HG03159 (cell line): Measurements from ENCODE around the gene CFB.
A peak's percentile ranks its signal among the peaks of the same experiment; 100 is the strongest.
"Not testable (repeated sequence)": the region's sequence is repeated elsewhere in the genome, so short reads cannot be mapped to it uniquely, and the experiment has no call there.

Experiments
- ATAC-seq: cut with Tn5 transposase; IDR thresholded peaks from one replicate; pipeline ENCODE4 v1.9.1; 2021; ENCODE audit warnings: mild to moderate bottlenecking, moderate library complexity; ENCODE audit not compliant: unreplicated experiment

CFB gene

GRCh38 chr6:31969712-31970603, 24.1 kb downstream of the CFB start:
- no peak for ATAC-seq

GRCh38 chr6:31970604-31971271, 24.8 kb downstream of the CFB start:
- no peak for ATAC-seq

DNA sequence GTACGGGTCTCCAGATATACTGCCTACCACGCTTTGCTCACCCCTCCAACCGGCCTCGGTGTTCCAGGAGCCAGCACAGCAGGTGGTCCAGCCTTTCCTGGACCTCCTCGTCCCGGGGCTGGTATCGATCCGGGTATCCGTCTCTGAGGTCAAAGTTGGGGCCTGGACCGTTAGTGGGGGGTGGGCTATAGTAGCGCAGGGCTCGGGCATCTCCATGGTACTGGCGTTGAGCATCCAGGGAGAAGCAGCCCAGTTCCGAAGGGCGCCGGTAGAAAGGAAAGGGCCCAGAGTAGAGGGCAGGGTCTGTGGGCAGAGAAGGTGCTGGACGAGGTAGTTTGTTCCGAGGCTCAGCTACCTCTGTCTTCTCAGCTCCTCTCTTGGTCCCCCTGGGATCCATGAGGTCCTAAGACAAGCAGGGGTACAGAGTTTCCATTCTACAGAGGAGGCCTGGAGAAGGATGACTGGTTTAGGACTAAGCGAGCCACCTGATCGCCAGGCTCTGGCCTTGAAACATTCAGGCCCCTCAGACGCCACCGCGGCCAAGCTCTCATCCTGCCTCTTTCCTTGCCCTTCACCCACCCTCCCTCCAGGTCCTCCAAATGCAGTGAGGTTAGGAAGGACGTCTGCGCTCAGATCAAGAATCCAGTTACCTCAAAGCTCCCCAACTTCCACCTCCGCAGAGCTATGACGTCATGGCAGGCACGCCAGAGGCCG, 25.5 kb downstream of the CFB start:
- no peak for ATAC-seq

DNA sequence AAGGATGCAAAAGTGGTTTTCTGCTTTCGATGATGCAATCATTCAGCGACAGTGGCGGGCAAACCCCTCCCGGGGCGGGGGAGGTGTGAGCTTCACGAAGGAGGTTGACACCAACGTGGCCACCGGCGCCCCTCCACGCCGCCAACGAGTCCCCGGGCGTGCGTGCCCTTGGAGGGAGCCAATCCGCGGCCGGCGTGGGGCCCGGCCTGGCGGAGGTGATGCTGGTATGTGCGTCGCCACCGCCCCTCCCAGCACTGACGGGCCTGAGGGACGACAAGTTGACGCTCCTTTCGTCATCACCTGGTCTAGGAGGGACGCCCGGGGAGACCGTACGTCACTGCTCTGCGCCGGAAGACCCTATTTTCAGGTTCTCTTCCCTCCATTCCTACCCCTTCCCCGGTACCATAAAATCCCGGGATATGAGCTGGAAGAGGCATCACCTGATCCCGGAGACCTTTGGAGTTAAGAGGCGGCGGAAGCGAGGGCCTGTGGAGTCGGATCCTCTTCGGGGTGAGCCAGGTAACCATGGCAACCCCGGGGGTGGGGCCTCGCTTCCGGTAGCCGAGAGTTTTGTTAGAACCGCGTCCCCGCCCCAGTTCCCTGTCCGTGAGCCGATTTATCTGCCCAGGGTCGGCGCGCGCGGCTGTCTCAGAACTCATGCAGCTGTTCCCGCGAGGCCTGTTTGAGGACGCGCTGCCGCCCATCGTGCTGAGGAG, 26.3 kb downstream of the CFB start, which contains the start of gene DXO:
Gene DXO, minus strand, starts transcription at position 146 of the 716 bp plus-strand sequence. CDS start 463 bp downstream, outside the sequence.
- peak; percentile 82 for ATAC-seq

- no peak for ATAC-seq
Measured at GRCh38 chr6:31972709-31973350, 26.9 kb downstream of the CFB start.

- not testable (repeated sequence) for ATAC-seq
Measured at GRCh38 chr6:31976065-31976464, 30.2 kb downstream of the CFB start.

DNA sequence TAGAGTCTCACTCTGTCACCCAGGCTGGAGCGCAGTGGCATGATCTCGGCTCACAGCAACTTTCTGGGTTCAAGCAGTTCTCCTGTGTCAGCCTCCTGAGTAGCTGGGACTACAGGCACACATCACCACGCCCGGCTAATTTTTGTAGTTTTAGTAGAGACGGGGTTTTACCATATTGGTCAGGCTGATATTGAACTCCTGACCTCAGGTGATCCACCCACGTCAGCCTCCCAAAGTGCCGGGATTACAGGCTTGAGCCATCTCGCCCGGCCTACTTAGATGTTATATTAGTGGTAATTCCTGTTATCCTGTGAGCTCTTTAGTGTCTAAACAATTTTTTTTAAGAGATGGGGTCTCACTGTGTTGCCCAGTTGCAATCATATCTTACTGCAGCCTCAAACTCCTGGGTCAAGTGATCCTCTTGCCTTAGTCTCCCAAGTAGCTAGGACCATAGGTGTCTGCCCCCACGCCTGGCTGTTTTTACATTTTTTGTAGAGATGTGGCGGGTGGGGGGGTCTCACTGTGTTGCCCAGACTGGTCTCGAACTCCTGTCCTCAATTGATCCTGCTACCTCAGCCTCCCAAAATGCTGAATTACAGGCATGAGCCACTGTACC, 32.0 kb downstream of the CFB start:
- ATAC-seq, result no peak

DNA sequence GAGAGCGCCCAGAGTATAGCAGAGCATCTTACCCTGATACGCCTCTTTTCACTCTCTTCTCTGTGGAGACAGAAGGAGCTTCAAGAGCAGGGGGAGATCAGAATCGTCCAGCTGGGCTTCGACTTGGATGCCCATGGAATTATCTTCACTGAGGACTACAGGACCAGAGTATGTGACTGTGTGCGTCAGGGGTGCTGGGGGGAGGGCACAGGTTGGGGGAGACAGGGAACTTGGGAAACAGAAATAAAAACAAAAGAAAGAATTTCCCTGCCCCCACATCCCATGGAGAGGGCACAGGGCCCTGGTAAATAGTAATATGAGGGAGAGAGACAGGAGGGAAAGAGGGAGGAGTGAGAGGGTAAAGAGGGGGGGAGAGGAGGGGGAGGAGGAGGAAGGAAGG, 32.9 kb downstream of the CFB start:
- no peak for ATAC-seq

DNA sequence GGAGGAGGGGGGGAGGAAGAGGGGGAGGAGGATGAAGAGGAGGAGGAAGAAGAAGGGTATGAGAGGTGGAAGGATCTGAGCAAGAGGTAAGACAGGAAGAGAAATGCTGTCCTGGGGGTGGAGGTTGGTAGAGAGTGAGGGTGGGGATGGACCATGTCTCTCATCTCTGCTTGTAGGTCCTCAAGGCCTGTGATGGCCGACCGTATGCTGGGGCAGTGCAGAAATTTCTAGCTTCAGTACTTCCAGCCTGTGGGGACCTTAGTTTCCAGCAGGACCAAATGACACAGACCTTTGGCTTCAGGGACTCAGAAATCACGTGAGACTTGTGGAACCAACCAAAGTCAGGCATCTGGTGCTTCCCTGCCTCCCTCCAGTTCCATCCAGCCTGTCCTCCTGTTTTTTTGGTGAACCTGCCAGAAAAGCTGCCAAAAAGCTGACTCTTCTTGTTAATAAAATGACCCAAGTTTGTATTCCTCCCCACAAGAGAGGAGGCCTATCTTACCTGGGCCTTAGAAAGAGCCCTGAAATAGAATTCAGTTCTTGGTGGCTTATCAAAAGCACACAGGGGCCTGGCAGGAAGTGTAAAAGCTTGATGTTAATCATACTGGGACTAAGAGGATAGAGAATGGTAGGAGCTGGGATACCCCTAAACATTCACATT, 33.5 kb downstream of the CFB start:
- no peak for ATAC-seq

DNA sequence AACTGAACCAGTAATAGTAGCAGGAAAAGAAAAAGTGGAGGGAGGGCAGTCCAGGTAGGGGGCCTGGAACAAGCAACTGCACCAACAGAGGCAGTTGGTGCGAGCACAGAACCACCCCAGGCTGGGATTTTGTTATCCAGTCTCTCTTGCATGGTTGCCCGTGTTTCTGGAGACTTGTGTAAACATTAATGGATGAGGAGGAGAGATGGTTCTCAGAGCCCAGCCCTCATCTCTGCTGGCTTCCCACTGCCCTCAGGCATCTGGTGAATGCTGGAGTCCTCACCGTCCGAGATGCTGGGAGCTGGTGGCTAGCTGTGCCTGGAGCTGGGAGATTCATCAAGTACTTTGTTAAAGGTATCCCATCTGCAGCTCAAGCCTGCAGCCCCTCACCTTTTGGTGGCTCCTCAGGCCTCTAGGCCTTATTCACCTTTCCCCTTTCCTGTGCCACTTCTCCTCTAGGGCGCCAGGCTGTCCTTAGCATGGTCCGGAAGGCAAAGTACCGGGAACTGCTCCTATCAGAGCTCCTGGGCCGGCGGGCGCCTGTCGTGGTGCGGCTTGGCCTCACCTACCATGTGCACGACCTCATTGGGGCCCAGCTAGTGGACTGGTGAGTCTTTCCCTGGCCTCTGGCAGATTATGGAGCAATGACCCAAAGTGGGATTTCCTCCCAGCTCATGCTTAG, 34.4 kb downstream of the CFB start:
- ATAC-seq, result not testable (repeated sequence)

DNA sequence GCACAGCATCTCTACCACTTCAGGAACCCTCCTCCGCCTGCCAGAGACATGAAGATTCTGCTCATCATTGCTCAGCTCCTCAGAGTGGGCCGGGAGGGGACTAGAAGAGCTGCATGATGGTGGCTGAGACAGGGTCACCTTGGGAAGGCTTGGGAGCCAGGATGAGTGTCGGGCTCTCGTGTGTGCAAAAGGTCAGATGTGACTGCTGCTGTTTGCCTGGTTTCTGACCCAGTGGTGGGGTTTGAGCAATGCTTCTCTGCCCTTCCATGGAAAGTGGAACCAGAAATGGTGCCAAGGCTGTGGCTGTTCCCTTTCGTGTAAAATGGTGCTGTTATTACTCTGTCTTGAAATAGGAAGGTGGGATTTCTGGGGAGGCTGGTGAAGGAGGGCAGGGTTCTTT, 35.1 kb downstream of the CFB start:
- not testable (repeated sequence) for ATAC-seq

GRCh38 chr6:31981744-31982143, 35.8 kb downstream of the CFB start, which contains the start of gene C4A:
TSS of gene C4A (plus strand) at chr6:31982057. CDS start at chr6:31982108, 51 bp downstream.
- not testable (repeated sequence) for ATAC-seq

- not testable (repeated sequence) for ATAC-seq
Measured at GRCh38 chr6:31989363-31989762, 43.5 kb downstream of the CFB start.

DNA sequence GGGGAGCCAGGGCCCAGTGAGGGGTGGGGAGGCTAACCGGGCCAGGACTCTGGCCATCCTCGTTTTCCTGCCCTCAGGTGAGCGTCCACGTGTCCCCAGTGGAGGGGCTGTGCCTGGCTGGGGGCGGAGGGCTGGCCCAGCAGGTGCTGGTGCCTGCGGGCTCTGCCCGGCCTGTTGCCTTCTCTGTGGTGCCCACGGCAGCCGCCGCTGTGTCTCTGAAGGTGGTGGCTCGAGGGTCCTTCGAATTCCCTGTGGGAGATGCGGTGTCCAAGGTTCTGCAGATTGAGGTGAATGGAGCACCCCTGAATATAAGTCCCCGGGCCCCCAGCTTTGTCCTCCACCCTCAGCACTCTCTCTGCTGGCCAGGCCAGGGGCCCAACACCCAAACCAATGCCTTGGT, 48.5 kb downstream of the CFB start:
- not testable (repeated sequence) for ATAC-seq

DNA sequence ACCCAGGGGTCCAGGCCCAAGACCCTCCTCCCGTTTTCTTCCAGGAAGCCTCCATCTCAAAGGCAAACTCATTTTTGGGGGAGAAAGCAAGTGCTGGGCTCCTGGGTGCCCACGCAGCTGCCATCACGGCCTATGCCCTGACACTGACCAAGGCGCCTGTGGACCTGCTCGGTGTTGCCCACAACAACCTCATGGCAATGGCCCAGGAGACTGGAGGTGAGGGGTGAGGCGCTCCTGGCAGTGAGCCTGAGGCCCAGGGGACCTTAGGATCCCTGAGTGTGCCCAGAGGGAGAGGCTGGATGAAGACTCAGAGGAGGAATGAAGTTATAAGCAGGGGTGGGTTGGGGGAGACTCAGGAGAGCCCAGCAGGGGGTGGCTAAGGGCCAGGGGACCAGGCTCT, 50.5 kb downstream of the CFB start:
- ATAC-seq, result not testable (repeated sequence)
